ENCODE data around the gene ORC2. TPM values are rescaled to one million over a fixed set of nuclear protein-coding genes. Genes with fewer than 3 reads are reported as not detected.

ORC2 gene
- 12.8 and 17.7 TPM in 2 replicates for total RNA-seq

GRCh38 chr2:200963124-200963917 lies at the start of gene ORC2:
Gene ORC2 (minus strand): TSS chr2:200963660. CDS start chr2:200958123, 5,537 bp downstream.

GRCh38 chr2:200888704-200889625 lies 74.5 kb downstream of the ORC2 start, which contains the start of the genes NIF3L1 and PPIL3:
Gene NIF3L1 (plus strand): TSS chr2:200889371. CDS start chr2:200891944, 2,573 bp downstream.
Gene PPIL3 (minus strand): TSS chr2:200889077. CDS start chr2:200887615, 1,462 bp downstream.

GRCh38 chr2:200864176-200865034 lies 99.1 kb downstream of the ORC2 start, which contains the start of gene CLK1:
Gene CLK1 (minus strand): TSS chr2:200864658. CDS start chr2:200861862, 2,796 bp downstream.

Other genes starting within 250 kb of the ORC2 start
- 542 and 845 TPM in 2 replicates for gene BZW1, start 151.8 kb downstream of the ORC2 start, total RNA-seq
- gene CLK1, start 99.0 kb downstream of the ORC2 start, total RNA-seq = 78.8 and 89.5 TPM in 2 replicates
- gene PPIL3, start 74.6 kb downstream of the ORC2 start, total RNA-seq = 24.1 and 38.4 TPM in 2 replicates
- gene NIF3L1, start 74.3 kb downstream of the ORC2 start, total RNA-seq = 23.4 and 27.7 TPM in 2 replicates
- gene HYCC2, start 108.0 kb upstream of the ORC2 start, total RNA-seq = 5.8 and 8.4 TPM in 2 replicates
- gene NDUFB3, start 108.3 kb upstream of the ORC2 start, total RNA-seq = 54.2 and 66.3 TPM in 2 replicates
- gene CFLAR, start 152.5 kb upstream of the ORC2 start, total RNA-seq = 92.3 and 155 TPM in 2 replicates
- 4.9 and 7.5 TPM in 2 replicates for gene CASP10, start 219.5 kb upstream of the ORC2 start, total RNA-seq

Measured in tracheal epithelial cell (primary cell).